Type B pancreatic cell (in vitro differentiated cells): ENCODE measurements around the gene PIP4K2B. TPM values are rescaled to one million over a fixed set of nuclear protein-coding genes. Genes with fewer than 3 reads are reported as not detected.

ENCODE experiments used
- DNase-seq: peaks from one replicate; pipeline ENCODE4 v3.0.0; 2021; ENCODE audit warnings: mixed read lengths; ENCODE audit not compliant: unreplicated experiment; ENCODE audit errors: extremely low spot score
- H3K27ac Mint-ChIP-seq: 2 replicates; pipeline ENCODE4 v1.8.0; 2021; ENCODE audit warnings: mild to moderate bottlenecking, mixed read lengths
- H3K27me3 Mint-ChIP-seq: 2 replicates; pipeline ENCODE4 v1.8.0; 2021; ENCODE audit warnings: mixed read lengths
- H3K36me3 Mint-ChIP-seq: 2 replicates; pipeline ENCODE4 v1.8.0; 2021; ENCODE audit warnings: mixed read lengths
- H3K4me1 Mint-ChIP-seq: one replicate; pipeline ENCODE4 v1.8.0; 2021; ENCODE audit warnings: mixed read lengths; ENCODE audit not compliant: unreplicated experiment
- H3K4me3 Mint-ChIP-seq: 2 replicates; pipeline ENCODE4 v1.8.0; 2021; ENCODE audit warnings: mild to moderate bottlenecking, mixed read lengths
- H3K9me3 Mint-ChIP-seq: 2 replicates; pipeline ENCODE4 v1.8.0; 2021; ENCODE audit warnings: mixed read lengths
- total RNA-seq: library from RNA; stranded (reverse); gene quantifications from 2 replicates; pipeline ENCODE4 v1.2.1, GENCODE V29; 2021; ENCODE audit warnings: low replicate concordance
- TF ChIP-seq, protein P1 (sequence below): fragments of 200-600 bp; sonication (generic); conservative IDR thresholded peaks from 2 replicates; pipeline ENCODE4 v1.5.0; 2021; ENCODE audit warnings: antibody characterized with exemption, mild to moderate bottlenecking

PIP4K2B gene
- total RNA-seq, 1 donor from 2014 or later, result 72.6 TPM

- no peaks in the 10 kb centered on the region for H3K27me3 Mint-ChIP-seq
- DNase-seq, result no peak
- H3K27ac Mint-ChIP-seq, result no peak overlapping the region
These were observed 61.2 kb downstream of the PIP4K2B start for GRCh38 chr17:38738007-38738662.

GRCh38 chr17:38735161-38735997 lies 64.0 kb downstream of the PIP4K2B start:
- TF ChIP-seq, protein P1, sequence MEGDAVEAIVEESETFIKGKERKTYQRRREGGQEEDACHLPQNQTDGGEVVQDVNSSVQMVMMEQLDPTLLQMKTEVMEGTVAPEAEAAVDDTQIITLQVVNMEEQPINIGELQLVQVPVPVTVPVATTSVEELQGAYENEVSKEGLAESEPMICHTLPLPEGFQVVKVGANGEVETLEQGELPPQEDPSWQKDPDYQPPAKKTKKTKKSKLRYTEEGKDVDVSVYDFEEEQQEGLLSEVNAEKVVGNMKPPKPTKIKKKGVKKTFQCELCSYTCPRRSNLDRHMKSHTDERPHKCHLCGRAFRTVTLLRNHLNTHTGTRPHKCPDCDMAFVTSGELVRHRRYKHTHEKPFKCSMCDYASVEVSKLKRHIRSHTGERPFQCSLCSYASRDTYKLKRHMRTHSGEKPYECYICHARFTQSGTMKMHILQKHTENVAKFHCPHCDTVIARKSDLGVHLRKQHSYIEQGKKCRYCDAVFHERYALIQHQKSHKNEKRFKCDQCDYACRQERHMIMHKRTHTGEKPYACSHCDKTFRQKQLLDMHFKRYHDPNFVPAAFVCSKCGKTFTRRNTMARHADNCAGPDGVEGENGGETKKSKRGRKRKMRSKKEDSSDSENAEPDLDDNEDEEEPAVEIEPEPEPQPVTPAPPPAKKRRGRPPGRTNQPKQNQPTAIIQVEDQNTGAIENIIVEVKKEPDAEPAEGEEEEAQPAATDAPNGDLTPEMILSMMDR, result peak; percentile 93
- no peak for DNase-seq
- Mint-ChIP-seq H3K27me3 (peaks cover 3% of the 10 kb centered on the region), H3K4me1 (peaks cover 27% of the 10 kb centered on the region), H3K9me3 (no peaks in the 10 kb centered on the region), H3K27ac (no peak overlapping the region), H3K36me3 (peaks cover 4% of the 10 kb centered on the region), H3K4me3 (no peak overlapping the region)

More at GRCh38 chr17:38738007-38738662, 61.2 kb downstream of the PIP4K2B start:
- Mint-ChIP-seq H3K4me1 (peaks cover 31% of the 10 kb centered on the region), H3K9me3 (no peaks in the 10 kb centered on the region), H3K4me3 (no peak overlapping the region), H3K36me3 (peaks cover 4% of the 10 kb centered on the region)
- TF ChIP-seq, protein P1, result no peak

- TF ChIP-seq, protein P1, result peak; percentile 35
- Mint-ChIP-seq H3K4me1 (peaks cover 30% of the 10 kb centered on the region), H3K27me3 (peaks cover 3% of the 10 kb centered on the region), H3K27ac (no peak overlapping the region), H3K36me3 (peaks cover 4% of the 10 kb centered on the region), H3K4me3 (no peak overlapping the region), H3K9me3 (no peaks in the 10 kb centered on the region)
- DNase-seq, result no peak
These were observed 65.1 kb downstream of the PIP4K2B start for GRCh38 chr17:38733982-38734973.

DNA sequence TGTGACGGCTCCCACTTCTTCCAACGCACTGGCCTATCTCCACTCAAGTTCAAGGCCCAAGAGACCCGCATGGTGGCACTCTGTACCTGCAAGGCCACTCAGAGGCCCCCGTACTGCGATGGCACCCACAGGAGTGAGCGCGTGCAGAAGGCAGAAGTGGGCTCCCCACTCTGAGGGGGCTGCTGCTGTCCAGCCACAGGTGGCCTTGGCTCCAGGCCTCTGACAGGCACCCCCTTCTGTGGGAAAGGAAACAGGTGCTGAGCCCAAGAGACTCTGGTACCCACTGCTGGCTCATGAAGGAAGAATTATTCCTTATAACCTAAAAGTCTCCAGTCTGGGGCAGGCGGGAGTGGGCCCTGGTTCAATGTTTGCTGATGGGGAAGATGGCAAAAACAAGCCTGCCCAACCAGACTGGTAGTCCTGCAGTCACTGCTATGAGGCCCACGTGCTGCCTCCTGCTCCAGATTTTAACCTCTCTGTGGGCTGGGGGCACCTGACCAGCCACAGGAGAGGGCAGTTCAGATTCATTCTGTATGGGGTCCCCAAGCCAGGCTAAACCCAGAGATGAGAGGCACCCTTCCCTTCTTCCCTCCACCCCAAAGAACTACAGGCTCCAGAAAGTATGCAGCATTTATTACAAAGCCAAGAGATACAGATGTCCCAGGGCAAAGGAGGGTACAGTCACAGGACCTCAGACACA lies 65.9 kb downstream of the PIP4K2B start:
- TF ChIP-seq, protein P1, result no peak
- Mint-ChIP-seq H3K4me1 (peaks cover 33% of the 10 kb centered on the region), H3K36me3 (peaks cover 4% of the 10 kb centered on the region), H3K4me3 (peak overlapping the region; percentile 73), H3K27me3 (peaks cover 3% of the 10 kb centered on the region), H3K9me3 (no peaks in the 10 kb centered on the region), H3K27ac (peak overlapping the region; percentile 77)
- no peak for DNase-seq
